Measurements from ENCODE around the gene MYD88. TPM values are rescaled to one million over a fixed set of nuclear protein-coding genes. Genes with fewer than 3 reads are reported as not detected.

The MYD88 gene
- total and polyA plus RNA-seq, 9 of the 15 experiments (the other 6 are each of a cell fraction or from before 2014, with no cell fraction given): 3.2 to 47.3 (median 27.6) TPM

GRCh38 chr3:38100498-38100897, 38.0 kb upstream of the MYD88 start:
- DNase-seq (ENCODE audit: extremely low read depth in 1 of 4, low spot score in 3 of 4) (no peak), ATAC-seq (no peak), FAIRE-seq (no peak)
- no peaks in the 10 kb centered on the region for H3K79me2 ChIP-seq (ENCODE audit: control insufficient read depth, insufficient read depth, low read length)
- H3K4me1 ChIP-seq (replicated peaks in 1 of 2; ENCODE audit: control insufficient read depth in 2 of 2, insufficient read depth in 2 of 2, low read length in 2 of 2): no peaks in the 10 kb centered on the region
- no peaks in the 10 kb centered on the region for H3K9me1 ChIP-seq (ENCODE audit: control insufficient read depth, insufficient read depth, low read length)
- no peak overlapping the region for H3K27ac ChIP-seq (ENCODE audit: extremely low read depth, low read depth, low read length)
- in situ Hi-C loops (cut with MboI): no loop called here
- ChIA-PET POLR2A (interaction anchor here (1.2 kb wide), 1 partner anchor 8 kb away, joined by 3 read pairs; no protein-coding TSS in a partner anchor), CTCF (ENCODE audit: low intra/inter-chr PET ratio) (no interaction called here)
- WGBS (ENCODE audit: insufficient coverage, low coverage, missing lambda C conversion rate): 2% methylated on average over 3 of the region's 3 CpGs
- no peak overlapping the region for H3K9ac ChIP-seq (ENCODE audit: insufficient read depth in 1 of 2, low read depth in 2 of 2, low read length in 2 of 2)
- no peaks in the 10 kb centered on the region for H3K9me3 ChIP-seq (replicated peaks; ENCODE audit: control insufficient read depth, insufficient read depth, low read depth, low read length)
- H2AFZ ChIP-seq (ENCODE audit: low read depth, low read length): no peak overlapping the region
- H3K27me3 ChIP-seq (ENCODE audit: control insufficient read depth in 2 of 2, insufficient read depth in 2 of 2, low read length in 2 of 2): peaks cover 47 to 56% of the 10 kb centered on the region in 2 experiments
- no peaks in the 10 kb centered on the region for H3K36me3 ChIP-seq (ENCODE audit: control insufficient read depth, insufficient read depth, low read length)
- H3K4me2 ChIP-seq (ENCODE audit: insufficient read depth, low read length): no peak overlapping the region
- no TSS peak for BruUV-seq (replicated peaks)
- H4K20me1 ChIP-seq (replicated peaks; ENCODE audit: control insufficient read depth, insufficient read depth, low read length): no peaks in the 10 kb centered on the region
- intact Hi-C loops (cut with micrococcal nuclease): no loop called here
- no peak overlapping the region for H3K4me3 ChIP-seq
- no peak for TF ChIP-seq EWSR1 (IDR thresholded peaks at IDR 0.05; ENCODE audit: borderline replicate concordance, low read depth, partially characterized antibody)
- TF ChIP-seq, protein P1, sequence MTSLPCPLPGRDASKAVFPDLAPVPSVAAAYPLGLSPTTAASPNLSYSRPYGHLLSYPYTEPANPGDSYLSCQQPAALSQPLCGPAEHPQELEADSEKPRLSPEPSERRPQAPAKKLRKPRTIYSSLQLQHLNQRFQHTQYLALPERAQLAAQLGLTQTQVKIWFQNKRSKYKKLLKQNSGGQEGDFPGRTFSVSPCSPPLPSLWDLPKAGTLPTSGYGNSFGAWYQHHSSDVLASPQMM (CRISPR knock-in tag; IDR thresholded peaks at IDR 0.05): no peak
- no peak for TF ChIP-seq E4F1 (CRISPR knock-in tag; IDR thresholded peaks at IDR 0.05; ENCODE audit: borderline replicate concordance)
- no peak for TF ChIP-seq SRSF7 (optimal IDR thresholded peaks at IDR 0.05; ENCODE audit: low read depth, low read length)
- no peak for TF ChIP-seq BACH1 (tag; IDR thresholded peaks at IDR 0.05)
- TF ChIP-seq ESRRB (CRISPR knock-in tag; IDR thresholded peaks at IDR 0.05; ENCODE audit: borderline replicate concordance): no peak
- TF ChIP-seq, protein P2, sequence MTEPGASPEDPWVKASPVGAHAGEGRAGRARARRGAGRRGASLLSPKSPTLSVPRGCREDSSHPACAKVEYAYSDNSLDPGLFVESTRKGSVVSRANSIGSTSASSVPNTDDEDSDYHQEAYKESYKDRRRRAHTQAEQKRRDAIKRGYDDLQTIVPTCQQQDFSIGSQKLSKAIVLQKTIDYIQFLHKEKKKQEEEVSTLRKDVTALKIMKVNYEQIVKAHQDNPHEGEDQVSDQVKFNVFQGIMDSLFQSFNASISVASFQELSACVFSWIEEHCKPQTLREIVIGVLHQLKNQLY (CRISPR knock-in tag; conservative IDR thresholded peaks at IDR 0.05): no peak
- no peak for TF ChIP-seq ARID3B (CRISPR knock-in tag; IDR thresholded peaks at IDR 0.05; ENCODE audit: borderline replicate concordance)
- TF ChIP-seq ZNF583 (CRISPR knock-in tag; IDR thresholded peaks at IDR 0.05): no peak
- TF ChIP-seq STAG1 (CRISPR knock-in tag; IDR thresholded peaks at IDR 0.05; ENCODE audit: borderline replicate concordance): no peak
- TF ChIP-seq NONO (IDR thresholded peaks at IDR 0.05; ENCODE audit: low read depth in 2 of 2, low read length in 1 of 2): no peak
- no peak for TF ChIP-seq ZNF146 (CRISPR knock-in tag; IDR thresholded peaks at IDR 0.05; ENCODE audit: unreplicated experiment)
- TF ChIP-seq SRSF1 (IDR thresholded peaks at IDR 0.05; ENCODE audit: low read depth, low read length): no peak
- TF ChIP-seq EP400 (IDR thresholded peaks at IDR 0.05): no peak
- TF ChIP-seq EP300 (IDR thresholded peaks at IDR 0.05; ENCODE audit: low read length): no peak
- no peak for TF ChIP-seq MYNN (IDR thresholded peaks at IDR 0.05)
- TF ChIP-seq MYNN (CRISPR knock-in tag; IDR thresholded peaks at IDR 0.05): no peak
